Activated naive CD4-positive, alpha-beta T cell treated with Interleukin-2 at 50 U/mL for 16 hours (primary cell): ENCODE results near the gene ZNF35.
"Not testable (repeated sequence)": the region's sequence is repeated elsewhere in the genome, so short reads cannot be mapped to it uniquely, and the experiment has no call there.

ENCODE experiments used
- DNase-seq: peaks from one replicate; pipeline ENCODE4 v3.0.0-alpha.2; 2020

Gene ZNF35

DNA sequence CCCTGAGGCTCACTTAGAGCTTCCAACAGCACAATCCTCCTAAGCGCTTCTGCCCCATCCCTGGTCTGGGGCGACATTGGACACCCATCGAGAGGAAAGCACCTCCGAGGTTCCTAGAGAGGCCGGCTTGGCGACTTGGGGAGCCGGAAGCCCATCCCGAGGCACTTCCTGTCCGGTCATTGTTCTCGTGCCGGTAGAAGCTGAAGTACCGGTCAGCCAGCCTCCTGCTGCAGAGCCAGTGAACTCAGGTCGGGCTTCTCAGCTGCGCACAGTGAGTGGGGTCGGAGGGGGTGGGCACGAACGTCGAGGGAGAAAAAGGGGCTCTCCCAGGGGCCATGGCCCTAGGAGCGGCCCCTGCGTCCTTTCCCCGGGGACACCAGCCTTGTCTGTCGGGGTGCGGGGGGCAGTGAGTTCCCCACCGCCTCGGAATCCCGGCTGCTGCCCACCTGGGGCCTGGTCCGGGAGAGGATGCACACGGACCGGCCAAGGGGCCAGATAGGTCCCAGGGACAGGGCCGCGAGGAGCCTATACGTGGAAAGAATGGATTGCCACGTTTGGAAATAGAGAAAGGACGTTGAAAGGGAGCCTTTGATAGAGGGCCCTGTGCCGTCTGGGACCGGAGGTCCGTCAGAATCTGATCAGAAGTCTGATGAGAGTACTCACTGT lies at the start of gene ZNF35:
Gene ZNF35 (plus strand): TSS at position 169 of the 666 bp plus-strand sequence. CDS start 2,336 bp downstream, outside the sequence.
- DNase-seq = peak; percentile 26

DNA sequence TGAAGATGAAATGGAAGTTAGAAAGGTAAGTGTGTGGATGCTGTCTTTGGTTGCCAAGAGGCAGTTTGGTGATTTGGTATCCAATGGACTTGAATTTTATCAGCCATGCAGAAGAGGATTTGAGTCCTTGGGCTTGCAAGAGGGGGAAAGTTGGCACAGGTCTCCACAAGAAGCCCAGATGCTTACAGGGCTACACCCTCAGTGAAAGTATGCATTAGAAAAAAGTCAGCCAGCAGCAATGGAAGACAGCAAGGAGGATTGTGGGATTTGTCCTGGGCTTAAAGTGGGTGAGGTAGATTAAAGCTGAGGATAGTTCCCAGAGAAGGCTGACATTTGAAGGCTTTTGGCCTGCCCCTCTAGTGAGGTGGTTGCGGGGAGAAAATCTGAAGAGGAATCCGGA lies 46.8 kb upstream of the ZNF35 start:
- DNase-seq = no peak

DNA sequence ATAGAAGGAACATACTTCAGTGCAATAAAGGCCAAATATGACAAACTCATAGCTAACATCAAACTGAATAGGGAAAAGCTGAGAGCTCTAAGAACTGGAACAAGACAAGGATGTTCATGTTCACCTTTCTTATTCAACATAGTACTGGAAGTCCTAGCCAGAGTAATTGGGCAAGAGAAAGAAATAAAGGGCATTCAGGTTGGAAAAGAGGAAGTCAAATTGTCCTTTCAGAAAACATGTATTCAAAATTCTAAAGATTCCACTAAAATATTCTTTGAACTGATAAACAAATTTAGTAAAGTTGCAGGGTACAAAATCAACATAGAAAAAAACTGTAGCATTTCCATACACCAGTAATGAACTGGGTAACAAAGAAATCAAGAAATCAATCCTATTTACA lies 35.9 kb upstream of the ZNF35 start:
- no peak for DNase-seq

DNA sequence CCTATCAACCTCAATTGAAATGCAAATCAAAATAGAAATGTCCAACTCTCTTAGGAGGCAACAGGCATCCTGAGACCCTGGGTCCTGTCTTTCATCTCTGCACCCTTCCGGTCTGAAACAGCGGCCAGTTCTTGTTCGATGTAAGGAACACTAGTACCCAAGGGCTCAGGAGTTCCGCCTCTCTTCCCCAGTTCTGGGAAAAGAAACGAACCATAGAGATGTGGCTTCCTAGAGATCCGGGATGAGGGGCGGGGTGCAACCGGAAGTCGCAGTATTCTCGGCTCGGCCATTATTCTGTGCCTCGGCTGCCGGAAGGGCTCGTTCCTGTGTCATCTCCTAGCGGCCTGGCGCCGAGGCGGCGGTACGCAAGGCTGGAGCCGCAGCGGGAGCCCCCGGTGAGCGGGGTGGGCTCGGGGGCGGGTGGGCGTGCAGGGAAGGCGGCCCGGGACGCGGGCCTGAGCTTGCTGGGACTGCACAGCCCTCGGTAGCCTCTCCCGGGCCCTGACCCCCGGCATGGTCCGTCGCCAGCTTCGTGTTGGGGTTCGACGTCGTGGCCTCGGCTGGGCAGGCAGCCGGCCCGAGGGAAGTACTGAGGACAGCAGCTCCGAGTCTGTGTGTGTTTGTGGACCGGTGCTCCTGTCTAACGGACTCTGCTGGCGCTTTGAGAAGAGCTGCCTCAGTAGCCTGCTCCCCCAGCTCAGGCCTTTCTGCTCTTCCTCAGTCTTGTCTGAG lies 23.6 kb upstream of the ZNF35 start, which contains the start of gene ZNF197:
Gene ZNF197 (plus strand): TSS at position 288 of the 732 bp plus-strand sequence. CDS start 4,119 bp downstream, outside the sequence.
- DNase-seq = peak; percentile 57

DNA sequence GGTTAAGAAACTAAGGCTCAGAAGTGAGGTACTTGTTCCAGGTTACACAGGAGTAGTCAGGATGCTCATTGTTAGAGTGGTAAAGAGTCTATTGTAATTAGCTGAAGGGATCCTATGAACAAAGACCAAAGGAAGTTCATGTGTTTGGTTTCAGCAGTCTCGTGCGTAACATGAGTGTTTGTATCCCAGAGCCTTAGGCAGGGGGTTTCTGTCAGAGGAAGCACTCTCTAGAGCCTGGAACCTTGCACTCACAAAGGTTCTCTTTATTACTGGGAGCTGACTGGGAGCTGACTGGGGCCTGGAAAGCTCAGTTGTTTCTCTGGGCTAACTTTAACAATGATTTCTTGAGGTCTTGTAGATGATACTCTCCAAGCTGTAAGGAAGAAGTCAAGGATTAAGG lies 19.8 kb upstream of the ZNF35 start:
- DNase-seq = no peak

DNA sequence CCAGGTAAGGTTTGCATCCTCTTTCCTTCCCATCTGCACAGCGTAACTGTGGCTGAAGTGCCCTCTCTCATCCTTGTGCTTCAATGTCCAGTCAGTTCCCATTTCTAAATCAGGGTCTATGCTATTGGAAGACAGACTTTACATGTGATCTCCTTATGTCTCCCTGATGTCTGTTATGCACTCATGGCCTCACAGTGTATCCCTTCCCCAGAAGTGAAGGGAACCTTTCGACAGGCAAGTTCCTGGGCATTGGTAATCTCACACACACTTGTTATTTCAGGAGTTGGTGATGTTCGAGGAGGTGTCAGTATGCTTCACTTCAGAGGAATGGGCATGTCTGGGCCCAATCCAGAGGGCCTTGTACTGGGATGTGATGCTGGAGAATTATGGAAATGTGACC lies 16.3 kb upstream of the ZNF35 start:
- no peak for DNase-seq

DNA sequence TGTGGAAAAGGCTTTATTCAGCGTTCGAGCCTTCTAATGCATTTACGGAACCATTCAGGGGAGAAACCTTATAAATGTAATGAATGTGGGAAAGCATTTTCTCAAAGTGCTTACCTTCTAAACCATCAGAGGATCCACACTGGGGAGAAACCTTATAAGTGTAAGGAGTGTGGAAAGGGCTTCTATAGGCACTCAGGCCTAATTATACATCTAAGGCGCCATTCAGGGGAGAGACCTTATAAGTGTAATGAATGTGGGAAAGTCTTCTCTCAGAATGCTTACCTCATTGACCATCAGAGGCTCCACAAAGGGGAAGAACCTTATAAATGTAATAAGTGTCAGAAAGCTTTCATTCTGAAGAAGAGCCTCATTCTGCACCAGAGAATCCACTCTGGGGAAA lies 6.2 kb upstream of the ZNF35 start:
- no peak for DNase-seq

DNA sequence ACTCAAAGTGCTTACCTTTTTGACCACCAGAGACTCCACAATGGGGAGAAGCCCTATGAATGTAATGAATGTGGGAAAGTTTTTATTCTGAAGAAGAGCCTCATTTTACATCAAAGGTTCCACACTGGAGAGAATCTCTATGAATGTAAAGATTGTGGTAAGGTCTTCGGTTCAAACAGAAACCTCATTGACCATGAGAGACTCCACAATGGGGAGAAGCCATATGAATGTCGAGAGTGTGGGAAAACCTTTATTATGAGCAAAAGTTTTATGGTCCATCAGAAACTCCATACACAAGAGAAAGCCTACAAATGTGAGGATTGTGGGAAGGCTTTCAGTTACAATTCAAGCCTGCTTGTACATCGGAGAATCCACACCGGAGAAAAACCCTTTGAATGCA lies 5.5 kb upstream of the ZNF35 start:
- no peak for DNase-seq

DNA sequence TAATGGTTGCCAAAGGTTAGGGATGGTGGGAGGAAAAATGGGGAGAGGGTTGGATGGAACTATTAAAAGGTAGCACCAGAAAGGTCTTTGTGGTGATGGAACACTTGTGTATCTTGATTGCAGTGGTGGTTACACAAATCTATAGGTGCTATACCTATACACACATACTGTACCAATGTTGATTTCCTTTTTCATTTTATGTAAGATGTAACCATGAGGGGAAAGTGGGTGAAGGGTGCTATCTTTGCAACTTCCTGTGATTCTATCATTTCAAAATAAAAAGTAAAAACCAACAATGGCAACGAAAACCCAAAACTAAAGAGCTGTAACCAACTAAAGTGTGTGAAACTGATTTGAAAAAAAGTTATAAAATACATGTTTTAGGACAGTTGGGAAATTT lies 761 bp upstream of the ZNF35 start:
- DNase-seq = no peak

DNA sequence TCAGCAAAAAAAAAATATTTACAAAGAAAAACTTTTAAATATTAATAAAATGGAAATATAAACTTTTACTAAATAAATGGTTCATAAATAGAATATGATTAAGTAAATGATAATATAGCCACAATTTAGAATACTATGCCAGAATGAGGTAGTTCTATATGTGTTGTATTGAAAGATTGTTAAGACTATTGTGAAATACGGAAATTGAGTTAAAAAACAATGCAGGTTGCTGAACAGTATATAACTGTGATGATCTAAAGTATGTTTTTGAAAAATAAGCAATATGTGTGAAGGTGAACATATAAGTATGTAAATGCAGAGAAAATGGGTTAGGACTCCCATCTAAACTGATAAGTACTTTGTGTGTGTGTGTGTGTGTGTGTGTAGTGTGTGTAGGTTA lies 1.2 kb downstream of the ZNF35 start:
- DNase-seq = no peak

DNA sequence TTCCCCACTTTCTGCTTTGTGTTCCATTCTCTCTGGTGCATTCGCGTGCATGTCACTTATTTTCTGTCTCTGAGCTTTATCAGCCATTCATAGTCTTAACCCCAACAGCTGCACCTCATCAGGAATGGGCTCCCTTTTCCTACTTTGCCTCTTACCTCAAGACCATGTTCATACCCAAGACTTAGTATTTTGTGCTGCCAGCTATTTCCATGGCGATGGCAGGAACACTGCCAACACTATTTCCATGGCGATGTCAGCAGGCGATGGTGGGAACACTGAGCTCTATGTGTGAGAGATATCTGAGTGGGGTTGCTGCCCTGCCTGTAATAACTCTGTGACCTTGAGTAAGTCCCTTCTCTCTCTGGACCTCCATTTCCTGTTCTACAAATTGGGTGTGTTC lies 5.5 kb downstream of the ZNF35 start:
- no peak for DNase-seq

DNA sequence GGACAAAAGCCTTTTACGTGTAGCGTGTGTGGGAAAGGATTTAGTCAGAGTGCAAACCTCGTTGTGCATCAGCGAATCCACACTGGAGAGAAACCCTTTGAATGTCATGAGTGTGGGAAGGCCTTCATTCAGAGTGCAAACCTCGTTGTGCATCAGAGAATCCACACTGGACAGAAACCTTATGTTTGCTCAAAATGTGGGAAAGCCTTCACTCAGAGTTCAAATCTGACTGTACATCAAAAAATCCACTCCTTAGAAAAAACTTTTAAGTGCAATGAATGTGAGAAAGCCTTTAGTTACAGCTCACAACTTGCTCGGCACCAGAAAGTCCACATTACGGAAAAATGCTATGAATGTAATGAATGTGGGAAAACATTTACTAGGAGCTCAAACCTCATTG lies 10.5 kb downstream of the ZNF35 start:
- no peak for DNase-seq

DNA sequence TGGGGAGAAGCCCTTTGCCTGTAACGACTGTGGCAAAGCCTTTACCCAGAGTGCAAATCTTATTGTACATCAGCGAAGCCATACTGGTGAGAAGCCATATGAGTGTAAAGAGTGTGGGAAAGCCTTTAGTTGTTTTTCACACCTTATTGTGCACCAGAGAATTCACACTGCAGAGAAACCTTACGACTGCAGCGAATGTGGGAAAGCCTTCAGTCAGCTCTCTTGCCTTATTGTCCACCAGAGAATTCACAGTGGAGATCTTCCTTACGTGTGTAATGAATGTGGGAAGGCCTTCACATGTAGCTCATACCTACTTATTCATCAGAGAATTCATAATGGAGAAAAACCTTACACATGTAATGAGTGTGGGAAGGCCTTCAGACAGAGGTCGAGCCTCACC lies 10.9 kb downstream of the ZNF35 start:
- DNase-seq = no peak

DNA sequence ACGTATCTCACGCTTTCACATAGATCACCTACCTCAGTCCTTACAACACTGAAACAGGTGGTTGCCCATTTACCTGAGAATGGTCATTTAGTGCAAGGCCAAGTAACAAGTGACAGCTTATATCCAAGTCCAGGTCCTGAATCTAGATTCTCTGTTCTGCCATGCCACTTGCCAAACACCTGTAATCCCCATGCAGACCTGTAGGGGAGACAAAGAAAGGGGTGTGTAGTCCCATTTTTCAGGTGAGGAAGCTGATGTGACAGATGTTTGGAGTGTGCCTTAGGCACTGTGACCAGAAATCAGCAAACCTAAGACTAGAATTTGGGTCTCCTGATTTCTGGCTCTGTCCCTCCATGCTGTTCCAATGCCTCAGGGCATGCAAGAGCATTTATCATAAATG lies 12.7 kb downstream of the ZNF35 start:
- no peak for DNase-seq

DNA sequence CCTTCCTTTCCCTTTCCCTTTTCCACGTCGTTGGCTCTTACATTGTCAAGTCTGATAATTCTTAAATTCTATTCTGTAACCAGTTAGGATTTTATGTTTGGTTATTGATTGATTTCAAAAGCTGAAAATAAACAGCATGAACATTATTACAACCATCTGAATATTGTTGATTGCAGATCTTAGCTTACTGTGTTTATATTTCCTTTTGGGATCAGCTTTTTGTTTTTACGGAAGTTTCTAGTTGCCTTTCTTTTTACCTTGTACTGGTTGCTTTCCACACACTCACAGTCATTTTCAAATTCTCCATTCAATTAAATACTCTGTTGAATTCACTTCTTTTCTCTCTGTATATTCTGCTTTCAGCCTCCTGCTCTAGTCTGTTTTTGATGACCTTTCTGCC lies 16.6 kb downstream of the ZNF35 start:
- DNase-seq = no peak

DNA sequence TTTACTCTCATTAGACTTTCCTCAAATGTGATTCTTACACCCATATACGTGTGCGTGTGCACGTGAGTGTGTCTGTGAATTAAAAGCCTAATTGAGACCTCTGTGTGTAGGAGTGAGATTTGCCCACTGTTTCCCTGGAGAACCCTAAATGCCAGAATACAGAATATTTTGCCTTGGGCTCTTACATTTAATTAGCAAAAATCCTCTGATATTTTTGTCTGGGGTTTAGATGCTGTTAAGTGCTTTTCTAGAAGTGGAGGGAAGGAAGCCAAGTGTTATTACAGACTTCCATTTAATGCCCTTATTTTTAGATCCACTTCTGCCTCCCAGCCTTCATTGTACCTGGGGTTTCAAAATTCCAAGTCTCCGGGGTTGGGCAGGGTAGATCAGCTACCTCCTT lies 17.8 kb downstream of the ZNF35 start:
- DNase-seq = no peak

DNA sequence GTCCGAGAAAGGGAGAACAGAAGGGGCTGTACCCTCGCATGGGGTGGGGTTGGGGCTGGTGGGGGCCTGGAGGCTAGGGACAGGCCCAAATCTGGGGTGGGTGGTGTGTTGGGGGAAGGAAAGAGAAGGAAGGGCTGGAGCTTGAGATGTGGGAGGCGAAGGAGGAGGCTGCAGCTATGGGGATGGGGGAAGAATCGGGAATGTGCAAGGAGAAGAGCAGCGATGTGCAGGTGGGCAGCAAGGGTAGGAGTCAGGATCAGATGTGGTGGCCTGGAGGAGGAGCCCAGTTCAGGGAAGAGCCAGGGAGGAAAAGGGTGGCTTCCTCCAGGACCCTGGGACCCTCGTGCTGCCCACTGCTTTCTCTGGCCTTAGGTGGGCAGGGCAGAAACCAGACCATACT lies 21.2 kb downstream of the ZNF35 start:
- DNase-seq = no peak

DNA sequence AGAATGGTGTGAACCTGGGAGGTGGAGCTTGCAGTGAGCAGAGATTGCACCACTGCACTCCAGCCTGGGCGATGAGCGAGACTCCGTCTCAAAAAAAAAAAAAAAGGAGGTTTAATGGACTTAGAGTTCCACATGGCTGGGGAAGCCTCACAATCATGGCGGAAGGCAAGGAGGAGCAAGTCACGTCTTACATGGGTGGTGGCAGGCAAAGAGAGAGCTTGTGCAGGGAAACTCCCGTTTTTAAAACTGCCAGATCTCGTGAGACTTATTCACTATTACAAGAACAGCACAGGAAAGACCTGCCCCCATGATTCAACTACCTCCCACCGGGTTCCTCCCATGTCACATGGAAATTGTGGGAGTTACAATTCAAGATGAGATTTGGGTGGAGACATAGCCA lies 24.9 kb downstream of the ZNF35 start:
- not testable (repeated sequence) for DNase-seq

DNA sequence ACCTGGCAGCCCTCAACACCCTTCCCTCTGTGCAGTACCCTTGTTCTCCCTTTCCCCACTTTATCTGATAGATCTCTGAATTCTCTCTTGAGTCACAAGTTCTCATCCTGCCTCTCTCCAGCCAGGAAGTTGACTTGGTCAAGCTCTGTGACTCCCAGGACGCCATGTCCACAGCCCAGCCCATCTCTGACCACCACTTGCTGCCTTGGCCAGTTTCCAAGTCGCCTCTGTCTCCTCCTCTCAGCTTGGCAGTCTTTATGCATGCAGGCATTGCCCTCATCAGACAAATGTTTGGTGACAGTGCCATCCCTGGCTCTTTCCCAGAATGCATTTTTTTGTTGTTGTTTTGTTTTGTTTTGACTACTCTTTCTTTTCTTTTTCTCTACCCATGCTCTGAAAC lies 25.7 kb downstream of the ZNF35 start:
- no peak for DNase-seq

DNA sequence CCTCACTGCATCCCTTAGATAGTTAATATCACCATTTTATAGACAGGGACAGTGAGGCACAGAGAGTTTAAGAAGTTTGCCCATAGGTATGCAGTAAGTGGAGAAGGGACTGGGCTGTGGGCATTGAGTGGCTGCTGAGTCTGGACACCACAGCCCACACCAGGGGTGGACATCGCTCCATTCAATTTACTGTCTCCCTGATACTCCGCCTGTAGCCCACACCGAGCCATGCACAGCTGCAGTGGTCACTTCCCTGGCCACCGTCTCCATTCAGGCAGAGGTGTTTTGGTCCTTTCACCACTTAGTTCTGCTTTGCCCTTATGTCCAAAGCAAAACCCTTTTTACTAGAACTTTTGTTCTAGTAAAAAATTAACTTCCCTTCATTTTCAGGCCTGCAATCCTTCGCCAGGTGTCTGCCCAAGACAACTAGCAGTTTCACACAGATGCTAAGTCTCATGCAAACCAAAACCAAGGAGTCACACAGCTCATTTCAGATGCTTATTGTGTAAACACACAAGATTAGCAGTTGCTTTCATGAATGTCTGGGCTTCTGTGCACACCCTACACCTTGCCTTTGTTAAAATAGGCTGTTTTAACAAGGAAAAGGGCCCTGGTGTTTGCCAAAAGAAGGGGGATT lies 30.1 kb downstream of the ZNF35 start:
- DNase-seq = no peak

DNA sequence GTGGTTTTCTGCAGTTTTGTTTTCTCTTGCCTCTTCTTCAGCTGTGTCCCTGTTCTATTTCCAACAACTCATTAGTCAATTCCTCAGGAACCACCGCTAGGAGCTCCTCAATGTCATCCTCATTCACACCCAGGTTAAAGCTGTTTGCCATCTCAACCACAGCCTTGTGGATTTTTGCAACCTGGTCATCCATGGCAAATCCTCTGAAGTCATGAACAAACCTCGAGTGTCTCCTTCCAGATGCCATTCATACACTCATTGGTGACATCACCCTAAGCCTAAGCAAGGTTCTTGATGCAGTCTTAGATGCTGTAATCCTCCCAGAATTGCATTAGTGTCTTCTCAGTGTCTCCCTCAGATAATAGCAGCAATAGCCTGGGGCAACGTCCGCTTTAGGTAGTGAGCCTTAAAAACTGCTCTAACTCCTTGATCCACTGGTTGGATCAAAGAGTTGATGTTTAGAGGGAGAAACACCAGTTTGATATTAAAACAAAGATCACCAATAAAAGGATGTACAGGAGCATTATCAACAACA lies 32.5 kb downstream of the ZNF35 start:
- no peak for DNase-seq

DNA sequence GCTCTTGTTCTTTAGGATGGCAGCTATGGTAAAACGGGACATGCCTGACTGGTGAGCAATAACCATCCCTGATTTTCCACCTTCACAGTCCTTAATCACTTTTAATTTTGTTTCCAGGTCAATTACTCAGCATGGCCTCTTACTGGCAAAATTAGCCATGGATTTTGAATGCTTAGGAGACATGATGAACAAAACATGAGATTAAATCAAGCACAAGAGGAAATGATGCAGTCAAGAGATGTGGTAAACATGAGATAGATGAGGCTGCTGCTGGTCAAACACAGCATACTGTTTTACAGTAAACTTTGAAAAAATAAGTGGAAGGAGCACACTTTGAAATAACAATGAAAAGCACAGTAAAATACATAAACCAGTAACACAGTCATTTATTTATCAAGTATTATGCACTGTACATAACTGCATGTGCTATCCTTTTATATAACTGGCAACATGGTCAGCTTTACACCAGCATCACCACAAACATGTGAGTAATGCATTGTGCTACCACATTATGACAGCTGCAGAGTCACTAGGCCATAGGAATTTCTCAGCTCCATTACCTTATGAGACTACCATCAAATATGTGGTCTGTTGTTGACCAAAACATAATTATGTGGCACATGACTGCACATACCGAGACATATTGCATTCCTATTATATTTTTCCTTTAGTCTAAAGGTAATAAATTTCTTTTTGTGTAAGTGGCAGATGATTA lies 33.8 kb downstream of the ZNF35 start:
- no peak for DNase-seq

DNA sequence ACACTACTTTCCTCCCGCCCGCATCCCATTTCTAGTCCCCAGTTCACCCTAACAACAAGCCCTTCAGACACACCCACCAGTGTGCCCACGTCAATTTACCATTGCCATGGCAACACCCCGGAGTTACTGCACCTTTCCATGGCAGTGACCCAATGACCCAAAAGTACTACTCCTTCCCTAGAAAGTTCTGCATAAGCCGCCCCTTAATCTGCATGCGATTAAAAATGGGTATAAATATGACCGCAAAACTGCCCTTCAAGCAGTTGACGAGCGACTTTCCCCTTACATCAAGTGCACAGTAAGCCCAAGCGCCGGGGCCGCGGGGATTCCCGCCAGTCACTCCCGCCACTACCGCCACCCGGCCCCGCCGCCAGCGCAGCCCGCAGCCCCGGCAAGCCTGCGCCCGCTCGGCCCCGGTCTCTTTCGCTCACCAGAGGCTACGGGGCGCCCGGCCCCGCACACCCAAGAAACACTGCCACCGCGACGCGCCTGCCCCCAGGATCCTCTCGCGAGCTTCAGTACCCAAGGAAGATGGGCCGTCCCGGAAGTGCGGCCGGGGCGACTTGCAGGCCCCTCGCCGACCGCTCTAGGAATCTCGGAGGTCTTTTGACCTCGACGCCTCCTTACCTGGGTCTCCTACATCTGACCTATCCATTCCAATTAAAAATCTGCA lies 36.7 kb downstream of the ZNF35 start:
- peak; percentile 30 for DNase-seq
